MM.1S (cell line): ENCODE data around the gene TMEM163.

ENCODE experiments used
- DNase-seq: peaks from one replicate; pipeline ENCODE4 v3.0.0-alpha.2; 2015
- H2AFZ ChIP-seq: fragments of 300-600 bp; sonication (generic); 2 replicates; pipeline ENCODE4 v1.6.0; 2016; ENCODE audit warnings: antibody characterized with exemption, low read length
- H3F3A ChIP-seq: fragments of 300-600 bp; sonication (generic); 2 replicates; pipeline ENCODE4 v1.6.1; 2016; ENCODE audit warnings: mild to moderate bottlenecking, antibody characterized with exemption, low read length, moderate library complexity, mixed read lengths; ENCODE audit not compliant: insufficient read depth
- H3K27ac ChIP-seq: fragments of 300-600 bp; sonication (generic); 2 replicates; pipeline ENCODE4 v1.5.1; 2016; ENCODE audit warnings: mild to moderate bottlenecking, low read length
- H3K27me3 ChIP-seq: fragments of 300-600 bp; sonication (generic); replicated peaks from 2 replicates; pipeline ENCODE4 v1.6.0; 2016; ENCODE audit warnings: low read length; ENCODE audit not compliant: insufficient read depth
- H3K36me3 ChIP-seq: fragments of 300-600 bp; sonication (generic); replicated peaks from 2 replicates; pipeline ENCODE4 v1.6.1; 2016; ENCODE audit warnings: mild to moderate bottlenecking, low read length, mixed read lengths; ENCODE audit not compliant: insufficient read depth
- H3K4me1 ChIP-seq: fragments of 300-600 bp; sonication (generic); 2 replicates; pipeline ENCODE4 v1.6.1; 2016; ENCODE audit warnings: low read length, mixed read lengths
- H3K4me2 ChIP-seq: fragments of 300-600 bp; sonication (generic); 2 replicates; pipeline ENCODE4 v1.6.0; 2016; ENCODE audit warnings: low read depth, low read length
- H3K4me3 ChIP-seq: fragments of 300-600 bp; sonication (generic); 2 replicates; pipeline ENCODE4 v1.5.1; 2016; ENCODE audit warnings: low read length, mixed read lengths
- H3K79me2 ChIP-seq: fragments of 300-600 bp; sonication (generic); 2 replicates; pipeline ENCODE4 v1.6.1; 2016; ENCODE audit warnings: mixed run types, low read length, mixed read lengths
- H3K9ac ChIP-seq: fragments of 300-600 bp; sonication (generic); 2 replicates; pipeline ENCODE4 v1.6.1; 2016; ENCODE audit warnings: low read length, mixed read lengths
- H3K9me2 ChIP-seq: fragments of 300-600 bp; sonication (generic); replicated peaks from 2 replicates; pipeline ENCODE4 v1.6.1; 2016; ENCODE audit warnings: mild to moderate bottlenecking, low read length, mixed read lengths; ENCODE audit not compliant: insufficient read depth
- H3K9me3 ChIP-seq: fragments of 300-600 bp; sonication (generic); replicated peaks from 2 replicates; pipeline ENCODE4 v1.6.1; 2016; ENCODE audit warnings: mild to moderate bottlenecking, low read length, mixed read lengths; ENCODE audit not compliant: insufficient read depth
- H4K20me1 ChIP-seq: fragments of 300-600 bp; sonication (generic); 2 replicates; pipeline ENCODE4 v1.6.1; 2016; ENCODE audit warnings: mild to moderate bottlenecking, low read length, moderate library complexity, mixed read lengths; ENCODE audit not compliant: insufficient read depth
- CTCF ChIP-seq: fragments of 300-600 bp; sonication (generic); IDR thresholded peaks from 2 replicates; pipeline ENCODE4 v1.5.1; 2016; ENCODE audit warnings: antibody characterized with exemption, low read length, mixed read lengths
- EZH2 ChIP-seq: fragments of 300-600 bp; sonication (generic); optimal IDR thresholded peaks from 2 replicates; pipeline ENCODE3; 2017; ENCODE audit warnings: low read depth, mild to moderate bottlenecking, antibody characterized with exemption, low read length, mixed read lengths
- EZH2phosphoT487 ChIP-seq: fragments of 300-600 bp; sonication (generic); IDR thresholded peaks from 2 replicates; pipeline ENCODE4 v1.6.1; 2018; ENCODE audit warnings: antibody characterized with exemption, low read length

Gene TMEM163

GRCh38 chr2:134465228-134466105 is 253.3 kb downstream of the TMEM163 start:
- no peak overlapping the region for H3K4me3 ChIP-seq
- H3K9me2 ChIP-seq, result no peaks in the 10 kb centered on the region
- no peak overlapping the region for H3K27ac ChIP-seq
- H3K4me2 ChIP-seq, result no peak overlapping the region
- H3K9me3 ChIP-seq, result no peaks in the 10 kb centered on the region
- no peaks in the 10 kb centered on the region for H3K79me2 ChIP-seq
- no peak overlapping the region for H2AFZ ChIP-seq
- DNase-seq, result no peak
- H3K36me3 ChIP-seq, result no peaks in the 10 kb centered on the region
- H3K9ac ChIP-seq, result no peak overlapping the region
- TF ChIP-seq EZH2phosphoT487, result no peak
- no peak for TF ChIP-seq CTCF
- H4K20me1 ChIP-seq, result no peaks in the 10 kb centered on the region
- H3F3A ChIP-seq, result no peaks in the 10 kb centered on the region
- H3K4me1 ChIP-seq, result no peaks in the 10 kb centered on the region
- no peaks in the 10 kb centered on the region for H3K27me3 ChIP-seq

- H4K20me1 ChIP-seq, result no peaks in the 10 kb centered on the region
- H3K9me3 ChIP-seq, result no peaks in the 10 kb centered on the region
- no peak overlapping the region for H3K4me2 ChIP-seq
- H2AFZ ChIP-seq, result no peak overlapping the region
- no peaks in the 10 kb centered on the region for H3K79me2 ChIP-seq
- no peaks in the 10 kb centered on the region for H3K36me3 ChIP-seq
- no peak overlapping the region for H3K27ac ChIP-seq
- no peak overlapping the region for H3K4me3 ChIP-seq
- H3K9me2 ChIP-seq, result no peaks in the 10 kb centered on the region
- H3K4me1 ChIP-seq, result no peaks in the 10 kb centered on the region
- H3K27me3 ChIP-seq, result no peaks in the 10 kb centered on the region
- no peak overlapping the region for H3K9ac ChIP-seq
- H3F3A ChIP-seq, result no peaks in the 10 kb centered on the region
- TF ChIP-seq EZH2, result no peak
- TF ChIP-seq CTCF, result no peak
- TF ChIP-seq EZH2phosphoT487, result no peak
- no peak for DNase-seq
These were observed 255.1 kb downstream of the TMEM163 start for GRCh38 chr2:134463699-134464022.

- Histone ChIP-seq H3K27me3 (no peaks in the 10 kb centered on the region), H3K9me2 (no peaks in the 10 kb centered on the region), H3K27ac (no peak overlapping the region), H3K9ac (no peak overlapping the region), H3K4me1 (no peaks in the 10 kb centered on the region), H3K4me3 (no peak overlapping the region), H3F3A (no peaks in the 10 kb centered on the region), H3K9me3 (no peaks in the 10 kb centered on the region), H3K4me2 (no peak overlapping the region), H3K36me3 (no peaks in the 10 kb centered on the region), H2AFZ (no peak overlapping the region), H4K20me1 (no peaks in the 10 kb centered on the region), H3K79me2 (no peaks in the 10 kb centered on the region)
- DNase-seq, result no peak
- TF ChIP-seq CTCF (no peak), EZH2phosphoT487 (no peak), EZH2 (no peak)
These were observed 255.8 kb downstream of the TMEM163 start for GRCh38 chr2:134462791-134463698.
